Forelimb muscle (tissue), 1 donor: ENCODE results near the gene PCNX2. TPM values are rescaled to one million over a fixed set of nuclear protein-coding genes. Genes with fewer than 3 reads are reported as not detected.
"Not testable (repeated sequence)": the region's sequence is repeated elsewhere in the genome, so short reads cannot be mapped to it uniquely, and the experiment has no call there.

ENCODE experiments used
- DNase-seq: peaks from one replicate; pipeline ENCODE4 v3.0.0-alpha.2; 2013; ENCODE audit warnings: low read depth
- polyA plus RNA-seq: library from polyadenylated mRNA; unstranded; fragments of 120-200 nt; gene quantifications from one replicate; pipeline ENCODE4 v1.2.1, GENCODE V29; 2013; ENCODE audit not compliant: insufficient read length

Gene PCNX2
- polyA plus RNA-seq, 1 donor: 2.5 TPM

GRCh38 chr1:233012021-233012420 is 283.5 kb downstream of the PCNX2 start:
- DNase-seq: no peak

- no peak for DNase-seq
These were observed 285.4 kb downstream of the PCNX2 start for GRCh38 chr1:233010146-233010545.

GRCh38 chr1:233006541-233006973 is 289.0 kb downstream of the PCNX2 start:
- no peak for DNase-seq

GRCh38 chr1:233006108-233006507 is 289.4 kb downstream of the PCNX2 start:
- DNase-seq: no peak

GRCh38 chr1:233005703-233006102 is 289.8 kb downstream of the PCNX2 start:
- no peak for DNase-seq

- no peak for DNase-seq
These were observed 290.4 kb downstream of the PCNX2 start for GRCh38 chr1:233005156-233005555.

GRCh38 chr1:233004451-233004850 is 291.1 kb downstream of the PCNX2 start:
- no peak for DNase-seq

- DNase-seq: not testable (repeated sequence)
These were observed 291.9 kb downstream of the PCNX2 start for GRCh38 chr1:233003638-233004037.

GRCh38 chr1:232999956-233000625 is 295.4 kb downstream of the PCNX2 start:
- no peak for DNase-seq

- no peak for DNase-seq
These were observed 296.9 kb downstream of the PCNX2 start for GRCh38 chr1:232998646-232999045.

- no peak for DNase-seq
These were observed 297.4 kb downstream of the PCNX2 start for GRCh38 chr1:232998138-232998537.

GRCh38 chr1:232996143-232996542 is 299.4 kb downstream of the PCNX2 start:
- DNase-seq: no peak

GRCh38 chr1:232995189-232995588 is 300.3 kb downstream of the PCNX2 start:
- DNase-seq: no peak

- no peak for DNase-seq
These were observed 302.0 kb downstream of the PCNX2 start for GRCh38 chr1:232993555-232993954.

- no peak for DNase-seq
These were observed 303.3 kb downstream of the PCNX2 start for GRCh38 chr1:232992227-232992626.

- DNase-seq: no peak
These were observed 304.3 kb downstream of the PCNX2 start for GRCh38 chr1:232991238-232991637.

- DNase-seq: no peak
These were observed 305.1 kb downstream of the PCNX2 start for GRCh38 chr1:232990176-232991128.

- no peak for DNase-seq
These were observed 306.9 kb downstream of the PCNX2 start for GRCh38 chr1:232988572-232989040.

- no peak for DNase-seq
These were observed 307.8 kb downstream of the PCNX2 start for GRCh38 chr1:232987774-232988140.

GRCh38 chr1:232987046-232987773 is 308.3 kb downstream of the PCNX2 start:
- DNase-seq: no peak

- DNase-seq: no peak
These were observed 309.0 kb downstream of the PCNX2 start for GRCh38 chr1:232986527-232986922.

- DNase-seq: no peak
These were observed 309.5 kb downstream of the PCNX2 start for GRCh38 chr1:232985882-232986526.
